ENCODE measurements around the gene SHISA4.
A peak's percentile ranks its signal among the peaks of the same experiment; 100 is the strongest.

The SHISA4 gene

DNA sequence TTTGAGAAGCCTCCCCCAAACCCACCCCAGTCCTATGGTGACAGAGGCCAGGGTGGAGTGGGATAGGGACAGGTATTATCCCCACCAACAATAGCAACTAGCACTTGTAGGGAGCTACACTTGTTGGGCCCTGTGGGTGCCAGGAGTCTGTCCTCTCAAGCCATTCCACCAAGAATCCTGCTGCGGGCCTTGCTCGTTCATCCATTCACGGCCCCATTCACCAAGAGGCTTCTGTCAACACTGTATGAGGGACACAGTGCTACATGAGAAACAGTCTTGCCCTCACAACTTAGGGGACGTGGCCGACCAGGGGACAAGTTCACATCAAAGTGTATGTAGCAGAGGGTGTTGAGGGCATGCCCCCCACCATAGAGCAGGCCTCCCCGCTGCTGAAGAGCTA lies 18.9 kb downstream of the SHISA4 start (continued):
- TF ChIP-seq ZNF280C (tag by site-specific recombination; IDR thresholded peaks at IDR 0.05): no peak

GRCh38 chr1:201911826-201912571 lies 23.3 kb downstream of the SHISA4 start:
- ChIA-PET POLR2A (no interaction called here), CTCF (interaction anchor here (0.6 to 4.6 kb wide), 3 partner anchors 15 to 69 kb away, joined by 4 to 24 read pairs (median 5); no protein-coding TSS in a partner anchor)
- no peak overlapping the region for H3K4me3 ChIP-seq (ENCODE audit: low read depth, low read length)
- H3K4me1 ChIP-seq (ENCODE audit: control insufficient read depth, insufficient read depth, low read length): no peaks in the 10 kb centered on the region
- H3K27ac ChIP-seq (ENCODE audit: extremely low read depth, low read depth, low read length): no peak overlapping the region
- TF ChIP-seq PRDM10 (tag by site-specific recombination; IDR thresholded peaks at IDR 0.05) (0 out of 2 replicates have a peak, but pooled peaks have one; percentile 15), ZSCAN16 (tag by site-specific recombination; IDR thresholded peaks at IDR 0.05) (no peak), MEIS1 (CRISPR knock-in tag; IDR thresholded peaks at IDR 0.05; ENCODE audit: borderline replicate concordance) (no peak), ZNF423 (tag by site-specific recombination; IDR thresholded peaks at IDR 0.05) (no peak), ZIC2 (tag by site-specific recombination; IDR thresholded peaks at IDR 0.05) (peak; percentile 97), ZBTB17 (tag by site-specific recombination; IDR thresholded peaks at IDR 0.05) (peak; percentile 59; the same call in 1 of the 2 replicates)
- no peaks in the 10 kb centered on the region for H3K9me3 ChIP-seq (ENCODE audit: control insufficient read depth, insufficient read depth, low read depth, low read length)
- H3K36me3 ChIP-seq (ENCODE audit: control insufficient read depth in 2 of 2, insufficient read depth in 1 of 2, low read length in 2 of 2): no peaks in the 10 kb centered on the region

DNA sequence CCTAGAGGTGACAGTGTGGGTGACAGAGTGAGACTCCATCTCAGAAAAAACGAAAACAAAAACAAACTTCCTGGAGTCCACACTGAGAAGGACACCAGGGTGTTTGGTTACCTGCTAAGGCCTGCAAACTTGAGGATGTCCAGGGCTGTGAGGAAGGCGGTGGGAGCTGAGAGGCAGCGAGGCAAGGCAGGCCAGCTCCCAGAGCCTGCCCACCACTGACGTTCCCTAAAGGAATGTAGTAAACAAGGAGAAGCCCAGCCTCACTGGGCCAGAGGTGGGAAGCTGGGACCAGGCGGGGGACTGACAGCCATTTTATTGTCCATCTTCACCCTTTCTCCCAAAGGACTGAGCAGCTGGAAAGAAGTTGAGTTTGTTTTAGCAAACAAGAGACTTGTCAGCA lies 24.1 kb downstream of the SHISA4 start:
- POLR2A ChIA-PET: no interaction called here
- Histone ChIP-seq H3K9me3 (ENCODE audit: control insufficient read depth, insufficient read depth, low read depth, low read length) (no peaks in the 10 kb centered on the region), H3K27ac (ENCODE audit: extremely low read depth, low read depth, low read length) (no peak overlapping the region), H3K4me1 (ENCODE audit: control insufficient read depth, insufficient read depth, low read length) (no peaks in the 10 kb centered on the region), H3K4me3 (ENCODE audit: low read depth, low read length) (no peak overlapping the region), H3K36me3 (ENCODE audit: control insufficient read depth in 2 of 2, insufficient read depth in 1 of 2, low read length in 2 of 2) (no peaks in the 10 kb centered on the region)
- CTCF ChIA-PET: interaction anchor here (0.6 to 4.6 kb wide), 4 partner anchors 17 to 276 kb away, joined by 3 to 24 read pairs (median 3); no protein-coding TSS in a partner anchor
- no peak for TF ChIP-seq OSR2 (tag by site-specific recombination; IDR thresholded peaks at IDR 0.05)
- no peak for TF ChIP-seq ZNF211 (tag by site-specific recombination; IDR thresholded peaks at IDR 0.05; ENCODE audit: low read depth)
- TF ChIP-seq KLF1 (tag by site-specific recombination; IDR thresholded peaks at IDR 0.05): no peak
- TF ChIP-seq BCL11B (tag by site-specific recombination; IDR thresholded peaks at IDR 0.05; ENCODE audit: low read depth): no peak
- TF ChIP-seq ZBTB49 (tag by site-specific recombination; IDR thresholded peaks at IDR 0.05; ENCODE audit: low read depth): no peak
- no peak for TF ChIP-seq ZNF354C (tag by site-specific recombination; IDR thresholded peaks at IDR 0.05; ENCODE audit: borderline replicate concordance, low read depth)
- no peak for TF ChIP-seq ZNF555 (tag by site-specific recombination; conservative IDR thresholded peaks at IDR 0.05)
- no peak for TF ChIP-seq ZNF404 (tag by site-specific recombination; IDR thresholded peaks at IDR 0.05)

Measured in HEK293 (cell line).